H1 (cell line): ENCODE results near the gene EGFR. TPM values are rescaled to one million over a fixed set of nuclear protein-coding genes. Genes with fewer than 3 reads are reported as not detected.

Source experiments
- CTCF ChIA-PET: fragments of 300-600 bp; sonication (Branson Sonifier 250); formaldehyde crosslinking; loops from one replicate; lab custom pipeline; 2021; ENCODE audit not compliant: partially characterized antibody; lab: Charles Lee
- POLR2A ChIA-PET: fragments of 300-600 bp; sonication (Branson Sonifier 250); formaldehyde crosslinking; loops from one replicate; lab custom pipeline; 2021; ENCODE audit warnings: inconsistent platforms; ENCODE audit not compliant: partially characterized antibody; lab: Charles Lee
- DNase-seq, 2 experiments: peaks; one replicate each; pipeline versions ENCODE4 v3.0.0 to v3.0.0-alpha.2; 2010 to 2022; ENCODE audit warnings: low spot score in 2 of 2, low read depth in 1 of 2, mixed read lengths in 1 of 2
- FAIRE-seq: peaks from 2 replicates; lab custom pipeline; 2011; peaks lifted over from hg19 to GRCh38; lab: Jason Lieb, UNC
- H2AFZ ChIP-seq: 2 replicates; pipeline ENCODE4 v1.8.1; 2012; ENCODE audit warnings: low read length, inconsistent platforms
- H2AK5ac ChIP-seq: 2 replicates; pipeline ENCODE4 v1.6.1; 2013; ENCODE audit warnings: low read depth, low read length
- H2BK120ac ChIP-seq: replicated peaks from 2 replicates; pipeline ENCODE3; 2013; ENCODE audit warnings: low read depth, low read length, inconsistent platforms
- H2BK12ac ChIP-seq: 2 replicates; pipeline ENCODE4 v1.6.1; 2013; ENCODE audit warnings: low read depth, low read length
- H2BK15ac ChIP-seq: 2 replicates; pipeline ENCODE4 v1.6.1; 2013; ENCODE audit warnings: low read length
- H2BK20ac ChIP-seq: 2 replicates; pipeline ENCODE4 v1.6.1; 2013; ENCODE audit warnings: low read length
- H2BK5ac ChIP-seq: 2 replicates; pipeline ENCODE4 v1.6.1; 2013; ENCODE audit warnings: low read depth, low read length
- H3K14ac ChIP-seq: 2 replicates; pipeline ENCODE4 v1.6.1; 2013; ENCODE audit warnings: inconsistent platforms; ENCODE audit not compliant: insufficient read length
- H3K18ac ChIP-seq: 2 replicates; pipeline ENCODE4 v1.6.1; 2013; ENCODE audit warnings: low read length; ENCODE audit errors: extremely low read depth
- H3K23ac ChIP-seq: 2 replicates; pipeline ENCODE4 v1.6.1; 2013; ENCODE audit warnings: inconsistent platforms; ENCODE audit not compliant: insufficient read length
- H3K23me2 ChIP-seq: 2 replicates; pipeline ENCODE4 v1.6.1; 2013; ENCODE audit warnings: low read depth, low read length
- H3K27ac ChIP-seq: 2 replicates; pipeline ENCODE4 v1.6.1; 2011; ENCODE audit warnings: low read depth, low read length, inconsistent platforms
- H3K27me3 ChIP-seq, 4 experiments: replicated peaks in 1 of 4; 1 replicate in 1 of 4; 2 replicates in 3 of 4; pipeline versions ENCODE4 v1.6.1 to v1.8.1; 2011 to 2013; ENCODE audit warnings: low read length in 3 of 4, mild to moderate bottlenecking in 3 of 4, inconsistent platforms in 2 of 4, mixed read lengths in 2 of 4, moderate library complexity in 1 of 4; ENCODE audit not compliant: control insufficient read depth in 3 of 4, insufficient read depth in 3 of 4; ENCODE audit errors: extremely low read depth in 1 of 4
- H3K36me3 ChIP-seq, 4 experiments: 2 replicates each; pipeline versions ENCODE4 v1.6.1 to v1.8.1; 2011 to 2013; ENCODE audit warnings: mild to moderate bottlenecking in 4 of 4, low read length in 3 of 4, moderate library complexity in 2 of 4, control low read depth in 1 of 4, inconsistent platforms in 1 of 4; ENCODE audit not compliant: insufficient read depth in 4 of 4, control insufficient read depth in 2 of 4
- H3K4ac ChIP-seq: replicated peaks from 2 replicates; pipeline ENCODE3; 2013; ENCODE audit warnings: low read length, low read depth, mixed read lengths, inconsistent platforms; ENCODE audit not compliant: insufficient read length
- H3K4me1 ChIP-seq, 4 experiments: replicated peaks in 1 of 4; 1 replicate in 1 of 4; 2 replicates in 3 of 4; pipeline versions ENCODE4 v1.6.1 to v1.8.1; 2011 to 2013; ENCODE audit warnings: low read length in 3 of 4, inconsistent platforms in 2 of 4, mixed read lengths in 1 of 4; ENCODE audit not compliant: insufficient read depth in 4 of 4, control insufficient read depth in 3 of 4
- H3K4me2 ChIP-seq, 2 experiments: 2 replicates each; pipeline versions ENCODE4 v1.6.1 to v1.8.1; 2011 to 2013; ENCODE audit warnings: low read depth in 2 of 2, low read length in 2 of 2, control low read depth in 1 of 2, inconsistent platforms in 1 of 2, mild to moderate bottlenecking in 1 of 2; ENCODE audit not compliant: insufficient read depth in 1 of 2
- H3K4me3 ChIP-seq, 4 experiments: fragments of 200-600, 300-600 bp in 1 of 4; sonication (generic), shearing (Covaris generic), sonication (Bioruptor Twin) in 1 of 4; 2 replicates each; pipeline versions ENCODE4 v1.5.1 to v1.8.1; 2011 to 2016; ENCODE audit warnings: low read length in 4 of 4, low read depth in 3 of 4, control low read depth in 2 of 4, inconsistent platforms in 2 of 4, mild to moderate bottlenecking in 2 of 4, mixed read lengths in 1 of 4, moderate library complexity in 1 of 4; ENCODE audit not compliant: insufficient read depth in 2 of 4; ENCODE audit errors: extremely low read depth in 1 of 4
- H3K56ac ChIP-seq: replicated peaks from 2 replicates; pipeline ENCODE3; 2013; ENCODE audit warnings: low read depth, mild to moderate bottlenecking, mixed read lengths, low read length, inconsistent platforms; ENCODE audit not compliant: insufficient read length
- H3K79me1 ChIP-seq: 2 replicates; pipeline ENCODE4 v1.6.1; 2013; ENCODE audit warnings: low read depth, low read length, control low read depth
- H3K79me2 ChIP-seq, 2 experiments: 2 replicates each; pipeline versions ENCODE4 v1.6.1 to v1.8.1; 2012 to 2013; ENCODE audit warnings: low read length in 2 of 2, mild to moderate bottlenecking in 2 of 2, inconsistent platforms in 1 of 2; ENCODE audit not compliant: insufficient read depth in 2 of 2, control insufficient read depth in 1 of 2
- H3K9ac ChIP-seq, 4 experiments: replicated peaks in 1 of 4; 1 replicate in 1 of 4; 2 replicates in 3 of 4; pipeline versions ENCODE4 v1.6.1 to v1.8.1; 2011 to 2013; ENCODE audit warnings: low read depth in 3 of 4, low read length in 3 of 4, control low read depth in 2 of 4, mild to moderate bottlenecking in 2 of 4, moderate library complexity in 2 of 4, inconsistent platforms in 1 of 4; ENCODE audit errors: extremely low read depth in 1 of 4
- H3K9me3 ChIP-seq, 2 experiments: 2 replicates each; pipeline versions ENCODE4 v1.6.1 to v1.8.1; 2012 to 2013; ENCODE audit warnings: mild to moderate bottlenecking in 2 of 2, moderate library complexity in 2 of 2, control low read depth in 1 of 2, inconsistent platforms in 1 of 2, low read depth in 1 of 2, low read length in 1 of 2, mixed read lengths in 1 of 2; ENCODE audit not compliant: insufficient read depth in 2 of 2
- H4K20me1 ChIP-seq, 2 experiments: replicated peaks in 1 of 2; 2 replicates each; pipeline versions ENCODE3 to v1.8.1; 2011 to 2013; ENCODE audit warnings: inconsistent platforms in 2 of 2, low read length in 2 of 2, mild to moderate bottlenecking in 1 of 2; ENCODE audit not compliant: insufficient read depth in 2 of 2, control insufficient read depth in 1 of 2
- H4K5ac ChIP-seq: 2 replicates; pipeline ENCODE4 v1.6.1; 2013; ENCODE audit warnings: low read length, low read depth, mixed read lengths, inconsistent platforms; ENCODE audit not compliant: insufficient read length
- H4K8ac ChIP-seq: 2 replicates; pipeline ENCODE4 v1.8.0; 2013; ENCODE audit warnings: mild to moderate bottlenecking, moderate library complexity, low read length, inconsistent platforms; ENCODE audit not compliant: insufficient read depth; ENCODE audit errors: extremely low read depth
- H4K91ac ChIP-seq: replicated peaks from 2 replicates; pipeline ENCODE3; 2013; ENCODE audit warnings: low read length, mixed read lengths, inconsistent platforms; ENCODE audit not compliant: insufficient read length
- EP300 ChIP-seq, 2 experiments: IDR thresholded peaks; 1 replicate in 1 of 2; 2 replicates in 1 of 2; pipeline ENCODE4 v1.6.1; 2011 to 2012; ENCODE audit warnings: low read depth in 2 of 2, low read length in 2 of 2, mild to moderate bottlenecking in 2 of 2, borderline replicate concordance in 1 of 2, inconsistent platforms in 1 of 2, moderate library complexity in 1 of 2
- KDM1A ChIP-seq: fragments of 200-600, 300-600 bp; sonication (generic); IDR thresholded peaks from 2 replicates; pipeline ENCODE4 v1.7.1; 2016; ENCODE audit warnings: mild to moderate bottlenecking, low read length, borderline replicate concordance
- KDM4A ChIP-seq: IDR thresholded peaks from one replicate; pipeline ENCODE4 v1.7.1; 2012; ENCODE audit warnings: low read depth, mild to moderate bottlenecking, moderate library complexity, low read length, inconsistent platforms; ENCODE audit not compliant: severe bottlenecking
- WGBS, 2 experiments: shearing (Covaris generic) in 1 of 2; methylation state at CpG; one replicate each; pipeline versions ENCODE4 v1.1.6 to v1.1.7; 2013 to 2015; ENCODE audit warnings: low lambda C conversion rate in 2 of 2, mixed read lengths in 2 of 2, inconsistent platforms in 1 of 2, low coverage in 1 of 2, missing lambda C conversion rate in 1 of 2; ENCODE audit not compliant: insufficient replicate concordance in 2 of 2, insufficient coverage in 1 of 2, insufficient read length in 1 of 2; ENCODE audit errors: extremely low coverage in 1 of 2, missing lambda C conversion rate in 1 of 2; 5-methylcytosine and 5-hydroxymethylcytosine counted together
- polyA plus RNA-seq, 7 experiments: library from polyadenylated mRNA; depleted of rRNA in 3 of 7; stranded (reverse) in 5 of 7; unstranded in 2 of 7; fragments of >200 nt in 5 of 7; fragments of 200-250 nt in 2 of 7; gene quantifications; 1 replicate in 5 of 7; 2 replicates in 1 of 7; 4 replicates in 1 of 7; pipeline versions ENCODE4 v1.2.1 to v1.2.3, GENCODE V29; 2011 to 2013; ENCODE audit warnings: missing spikeins in 2 of 7, mixed read lengths in 2 of 7
- total RNA-seq: library from RNA; stranded (reverse); fragmentation: NEBNext Ultra II Directional; extraction: Animal tissue kit (Norgen Biotek cat#: 25700); gene quantifications from 2 replicates; pipeline ENCODE4 v1.2.1, GENCODE V29; 2021
- TF ChIP-seq, protein P1 (sequence below), 3 experiments: IDR thresholded peaks; 1 replicate in 2 of 3; 2 replicates in 1 of 3; pipeline versions ENCODE4 v1.5.1 to v1.6.1; 2011; ENCODE audit warnings: low read length in 3 of 3, mild to moderate bottlenecking in 3 of 3, inconsistent platforms in 2 of 3, low read depth in 1 of 3, moderate library complexity in 1 of 3; ENCODE audit not compliant: insufficient read depth in 1 of 3; ENCODE audit errors: control extremely low read depth in 1 of 3

EGFR gene
- total and polyA plus RNA-seq, 2 of the 8 experiments (the other 6 are each of a cell fraction or from before 2014, with no cell fraction given) = 1.9 to 5.8 TPM

DNA sequence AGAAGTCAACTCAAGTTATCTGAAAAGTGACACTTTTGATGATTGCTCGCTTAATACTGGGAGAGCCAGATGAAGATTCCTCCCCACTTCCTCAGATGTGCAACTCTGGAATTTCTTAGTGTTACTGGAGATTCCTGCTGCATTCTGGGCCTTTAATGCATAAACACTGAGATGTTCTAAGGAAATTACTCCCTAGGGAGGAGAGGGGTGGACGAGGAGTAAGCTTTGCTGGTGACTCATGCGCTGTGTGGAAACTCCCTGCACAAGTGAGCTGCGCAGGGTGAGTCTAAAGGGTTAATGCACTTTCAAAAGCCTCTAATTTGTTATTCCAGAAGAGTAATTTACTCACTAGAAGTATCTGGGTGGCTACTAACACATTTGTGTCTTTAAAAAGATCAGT is 46.3 kb downstream of the EGFR start:
- Histone ChIP-seq H2AK5ac (no peak overlapping the region), H3K79me1 (0 out of 2 replicates have a peak, but pooled peaks cover 2% of the 10 kb centered on the region), H3K9me3 (no peaks in the 10 kb centered on the region), H3K23me2 (no peaks in the 10 kb centered on the region), H3K14ac (no peak overlapping the region), H2BK20ac (no peak overlapping the region), H3K18ac (no peak overlapping the region), H3K36me3 (no peaks in the 10 kb centered on the region), H2BK12ac (peak overlapping the region; percentile 61; the same call in 1 of the 2 replicates), H2BK5ac (no peak overlapping the region; the same call in 1 of the 2 replicates), H3K4ac (no peak overlapping the region), H4K20me1 (peaks cover 0 to 3% of the 10 kb centered on the region in 2 experiments), H4K8ac (no peak overlapping the region), H2AFZ (no peak overlapping the region), H3K23ac (no peak overlapping the region), H3K9ac (no peak overlapping the region), H3K27ac (no peak overlapping the region), H2BK120ac (no peak overlapping the region), H4K5ac (no peak overlapping the region), H2BK15ac (no peak overlapping the region), H4K91ac (no peak overlapping the region), H3K4me1 (peaks cover 0 to 9% (median 3%) of the 10 kb centered on the region in 4 experiments; a peak in 5 of 7 replicates), H3K27me3 (no peaks in the 10 kb centered on the region), H3K79me2 (no peaks in the 10 kb centered on the region), H3K4me3 (no peak overlapping the region), H3K4me2 (no peak overlapping the region), H3K56ac (no peak overlapping the region)
- TF ChIP-seq EP300 (IDR thresholded peaks at IDR 0.05; ENCODE audit: borderline replicate concordance in 1 of 2, low read depth in 2 of 2, low read length in 2 of 2) = no peak
- TF ChIP-seq, protein P1, sequence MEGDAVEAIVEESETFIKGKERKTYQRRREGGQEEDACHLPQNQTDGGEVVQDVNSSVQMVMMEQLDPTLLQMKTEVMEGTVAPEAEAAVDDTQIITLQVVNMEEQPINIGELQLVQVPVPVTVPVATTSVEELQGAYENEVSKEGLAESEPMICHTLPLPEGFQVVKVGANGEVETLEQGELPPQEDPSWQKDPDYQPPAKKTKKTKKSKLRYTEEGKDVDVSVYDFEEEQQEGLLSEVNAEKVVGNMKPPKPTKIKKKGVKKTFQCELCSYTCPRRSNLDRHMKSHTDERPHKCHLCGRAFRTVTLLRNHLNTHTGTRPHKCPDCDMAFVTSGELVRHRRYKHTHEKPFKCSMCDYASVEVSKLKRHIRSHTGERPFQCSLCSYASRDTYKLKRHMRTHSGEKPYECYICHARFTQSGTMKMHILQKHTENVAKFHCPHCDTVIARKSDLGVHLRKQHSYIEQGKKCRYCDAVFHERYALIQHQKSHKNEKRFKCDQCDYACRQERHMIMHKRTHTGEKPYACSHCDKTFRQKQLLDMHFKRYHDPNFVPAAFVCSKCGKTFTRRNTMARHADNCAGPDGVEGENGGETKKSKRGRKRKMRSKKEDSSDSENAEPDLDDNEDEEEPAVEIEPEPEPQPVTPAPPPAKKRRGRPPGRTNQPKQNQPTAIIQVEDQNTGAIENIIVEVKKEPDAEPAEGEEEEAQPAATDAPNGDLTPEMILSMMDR (IDR thresholded peaks at IDR 0.05; ENCODE audit: control extremely low read depth in 1 of 3, insufficient read depth in 1 of 3, low read depth in 1 of 3, low read length in 3 of 3) = no peak
- TF ChIP-seq KDM1A = no peak
- TF ChIP-seq KDM4A = no peak
- ChIA-PET POLR2A (no interaction called here), CTCF (interaction anchor here (2.2 kb wide), 1 partner anchor 57 kb away, joined by 4 read pairs; no protein-coding TSS in a partner anchor)
- WGBS, 2 experiments = 84% methylated on average over 4 of the region's 4 CpGs; no CpG with 5 or more reads in 1 of the 2 experiments
- no peak for DNase-seq
- FAIRE-seq = no peak
